Stimulated activated CD4-positive, alpha-beta T cell treated with anti-CD3 and anti-CD28 coated beads, Interleukin-2, amount 100 ng/mL, for 24 hours (primary cell): ENCODE results near the gene PI4KA.
A peak's percentile ranks its signal among the peaks of the same experiment; 100 is the strongest.
"Not testable (repeated sequence)": the region's sequence is repeated elsewhere in the genome, so short reads cannot be mapped to it uniquely, and the experiment has no call there.

ENCODE experiments used
- DNase-seq, 2 donors: peaks; one replicate each; pipeline ENCODE4 v3.0.0-alpha.2; 2020

PI4KA gene

DNA sequence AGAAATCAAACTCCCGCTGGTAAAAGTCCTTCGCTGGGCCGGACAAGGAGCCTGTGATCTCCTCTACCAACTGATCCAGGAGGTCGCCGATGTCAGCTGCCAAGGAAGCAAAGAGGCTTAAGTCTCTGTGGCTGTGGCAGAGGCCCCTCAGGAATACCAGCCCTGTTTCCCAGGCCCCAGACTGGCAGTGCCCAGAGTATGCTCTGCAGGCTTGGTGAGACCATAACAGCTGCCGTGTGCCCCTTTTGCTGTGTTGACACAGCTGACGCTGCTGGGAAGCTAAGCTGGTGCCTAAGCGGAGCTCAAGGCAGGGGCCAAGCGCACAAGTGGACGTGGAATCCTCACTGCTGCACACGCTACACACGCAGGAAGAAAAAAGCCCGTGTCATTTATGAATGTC lies 139.9 kb downstream of the PI4KA start:
- DNase-seq: not testable (repeated sequence)

GRCh38 chr22:20717981-20718380 lies 140.6 kb downstream of the PI4KA start:
- DNase-seq: not testable (repeated sequence)

DNA sequence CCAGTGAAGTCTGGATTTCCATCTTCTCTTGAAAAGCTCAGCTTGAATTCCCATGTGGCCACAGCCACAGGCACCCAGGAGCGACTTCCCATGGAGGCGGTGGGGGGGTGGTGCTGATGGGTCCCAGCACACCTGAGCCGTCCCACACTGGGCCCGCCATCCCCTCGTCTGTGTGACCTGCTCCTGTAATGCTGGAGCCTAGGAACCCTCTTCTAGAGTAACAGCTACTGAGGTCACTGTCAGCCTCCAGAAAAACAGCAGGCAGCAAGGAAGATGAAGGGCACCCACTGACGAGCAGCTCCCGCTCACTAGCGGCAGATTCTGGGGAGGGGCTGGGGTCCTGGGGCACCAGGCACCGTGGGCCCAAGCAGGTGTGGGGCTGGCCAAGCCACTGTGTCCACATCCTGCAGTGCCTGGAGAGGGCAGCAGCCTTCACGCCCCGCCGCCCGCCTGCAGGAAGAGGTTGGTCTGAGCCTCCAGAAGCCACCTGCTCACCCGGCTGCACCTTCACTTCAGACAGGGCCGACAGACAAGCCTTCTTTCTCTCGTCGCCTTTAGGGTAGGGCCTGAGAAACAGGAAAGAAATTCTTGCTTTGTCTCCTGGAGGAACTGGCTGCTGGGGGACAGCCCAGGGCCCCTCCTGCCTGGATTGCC lies 141.3 kb downstream of the PI4KA start:
- DNase-seq: not testable (repeated sequence)

DNA sequence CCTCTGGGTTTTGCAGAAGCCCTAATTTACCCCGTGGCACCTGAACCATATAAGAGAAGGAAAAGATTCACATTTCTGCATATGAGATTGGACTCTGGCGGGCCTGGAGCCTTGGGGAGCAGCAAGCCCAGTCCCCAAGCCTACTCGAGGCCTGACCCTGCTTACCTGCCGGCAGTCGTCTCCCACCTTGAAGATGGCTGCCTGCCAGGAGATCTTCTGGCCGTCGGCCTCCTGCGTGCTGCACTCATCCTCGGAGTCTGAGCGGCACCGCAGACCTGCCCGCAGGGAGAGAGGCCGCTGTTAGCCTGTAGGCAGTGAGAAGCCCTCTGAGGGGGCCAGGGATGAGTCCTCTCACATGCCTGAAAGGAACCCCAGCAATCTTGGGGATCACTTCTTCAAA lies 145.5 kb downstream of the PI4KA start:
- DNase-seq: not testable (repeated sequence)

GRCh38 chr22:20709966-20710365 lies 148.6 kb downstream of the PI4KA start:
- DNase-seq: not testable (repeated sequence)

GRCh38 chr22:20707549-20708118 lies 151.0 kb downstream of the PI4KA start:
- DNase-seq: not testable (repeated sequence)

DNA sequence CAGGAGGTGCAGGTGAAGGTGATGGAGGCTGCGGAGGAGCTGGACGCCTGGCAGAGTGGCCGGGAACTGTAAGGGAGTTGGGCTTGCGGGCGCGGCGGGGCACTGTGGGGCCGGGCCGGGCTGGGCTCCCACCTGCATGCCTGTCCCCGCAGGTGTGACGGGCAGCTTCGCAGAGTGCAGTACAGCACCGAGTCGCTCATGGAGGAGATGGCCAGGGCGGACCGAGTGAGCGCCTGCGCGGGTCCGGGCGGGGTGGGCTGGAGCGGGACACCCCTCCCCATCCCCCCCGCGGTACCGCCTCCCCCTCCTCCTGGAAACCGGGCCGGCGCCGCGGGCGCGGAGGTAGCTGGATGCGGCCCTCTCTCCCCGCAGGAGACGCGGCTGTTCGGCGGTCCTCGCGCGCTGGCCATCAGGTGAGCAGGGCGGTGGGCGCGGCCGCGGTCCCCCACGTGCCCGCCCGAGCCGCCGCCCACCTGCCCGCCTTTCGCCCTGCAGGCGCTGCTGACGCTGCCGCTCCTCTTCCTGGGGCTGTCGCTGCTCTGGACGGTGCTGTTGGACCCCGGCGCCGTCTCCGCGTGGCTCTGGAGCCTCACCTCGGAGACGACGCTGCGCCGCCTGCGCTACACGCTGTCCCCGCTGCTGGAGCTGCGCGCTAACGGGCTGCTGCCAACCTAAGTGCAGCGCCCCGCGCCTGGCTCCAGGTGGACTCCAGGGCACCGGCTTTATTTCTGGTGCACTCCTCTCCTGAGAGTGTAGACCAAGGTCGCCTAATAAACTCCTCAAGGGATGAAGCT lies 154.6 kb downstream of the PI4KA start:
- DNase-seq: peak in 1 of 2 donors; percentile 23

- DNase-seq: peak in 1 of 2 donors; percentile 67
Measured at GRCh38 chr22:20703414-20703806, 155.2 kb downstream of the PI4KA start.

GRCh38 chr22:20702546-20703413 lies 155.8 kb downstream of the PI4KA start:
- peak; percentile 98 for DNase-seq

- peak in 1 of 2 donors; percentile 31 for DNase-seq
Measured at GRCh38 chr22:20702175-20702545, 156.5 kb downstream of the PI4KA start.

DNA sequence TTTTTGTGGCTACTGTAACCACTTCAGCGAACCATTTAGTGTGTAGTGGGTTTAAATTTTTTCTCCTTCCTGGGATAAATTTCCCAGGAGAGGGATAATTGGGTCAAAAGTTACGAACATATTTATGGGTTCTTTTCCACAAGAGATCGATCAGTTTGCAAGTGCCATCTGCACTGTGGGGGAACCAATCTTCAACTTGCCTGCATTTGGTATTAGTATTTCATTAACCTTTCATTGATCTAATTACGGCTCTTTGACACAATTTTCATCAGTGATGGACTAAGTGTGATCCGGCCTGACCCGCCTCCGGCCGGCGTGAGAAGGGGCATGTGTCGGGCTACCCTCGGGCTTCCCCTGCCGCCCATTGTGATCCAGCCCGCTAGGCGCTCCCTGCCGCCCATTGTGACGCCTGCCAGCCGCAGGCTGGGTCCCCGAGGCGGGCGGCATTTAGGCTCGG lies 156.9 kb downstream of the PI4KA start:
- DNase-seq: not testable (repeated sequence)

GRCh38 chr22:20700347-20700746 lies 158.3 kb downstream of the PI4KA start:
- not testable (repeated sequence) for DNase-seq

DNA sequence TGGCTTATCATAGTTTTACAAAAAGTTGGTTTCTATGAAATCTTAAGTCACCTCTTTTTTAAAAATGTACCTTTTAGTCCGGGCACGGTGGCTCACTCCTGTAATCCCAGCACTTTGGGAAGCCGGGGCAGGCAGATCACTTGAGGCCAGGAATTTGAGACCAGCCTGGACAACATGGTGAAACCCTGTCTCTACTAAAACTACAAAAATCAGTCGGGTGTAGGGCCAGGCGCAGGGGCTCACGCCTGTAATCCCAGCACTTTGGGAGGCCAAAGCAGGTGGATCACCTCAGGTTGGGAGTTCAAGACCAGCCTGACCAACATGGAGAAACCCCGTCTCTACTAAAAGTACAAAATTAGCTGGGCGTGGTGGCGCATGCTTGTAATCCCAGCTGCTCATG lies 158.8 kb downstream of the PI4KA start:
- DNase-seq: not testable (repeated sequence)

DNA sequence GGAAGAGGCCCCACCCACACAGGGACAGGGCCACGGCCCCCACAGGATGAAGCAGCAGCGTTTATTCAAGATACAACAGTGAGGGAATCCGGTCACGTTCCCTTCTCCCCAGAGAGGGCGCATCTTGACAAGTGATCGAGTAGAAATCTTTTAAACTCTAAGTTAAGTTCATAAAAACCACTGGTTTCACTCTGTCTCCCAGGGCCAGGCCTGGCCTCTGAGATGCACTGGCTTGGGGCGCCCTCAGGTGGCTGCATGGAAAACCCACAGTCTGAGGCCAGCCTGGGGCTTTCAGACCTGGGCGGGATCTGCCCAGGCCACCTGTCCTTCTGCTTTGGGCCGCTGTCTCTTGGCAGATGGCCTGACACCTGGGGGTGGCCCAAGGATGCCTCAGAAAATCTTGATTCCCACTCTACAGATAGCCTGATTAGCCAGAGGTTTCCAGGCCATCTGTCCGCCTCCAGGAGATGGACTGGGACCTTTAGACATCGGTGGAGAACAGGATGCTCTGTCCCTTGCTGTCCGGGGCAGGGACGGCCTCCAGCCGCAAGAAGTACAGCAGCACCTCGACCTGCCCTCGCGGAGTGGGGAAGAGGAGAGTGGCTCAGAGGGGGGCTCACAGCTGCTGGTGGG lies 161.0 kb downstream of the PI4KA start:
- DNase-seq: peak; percentile 76

DNA sequence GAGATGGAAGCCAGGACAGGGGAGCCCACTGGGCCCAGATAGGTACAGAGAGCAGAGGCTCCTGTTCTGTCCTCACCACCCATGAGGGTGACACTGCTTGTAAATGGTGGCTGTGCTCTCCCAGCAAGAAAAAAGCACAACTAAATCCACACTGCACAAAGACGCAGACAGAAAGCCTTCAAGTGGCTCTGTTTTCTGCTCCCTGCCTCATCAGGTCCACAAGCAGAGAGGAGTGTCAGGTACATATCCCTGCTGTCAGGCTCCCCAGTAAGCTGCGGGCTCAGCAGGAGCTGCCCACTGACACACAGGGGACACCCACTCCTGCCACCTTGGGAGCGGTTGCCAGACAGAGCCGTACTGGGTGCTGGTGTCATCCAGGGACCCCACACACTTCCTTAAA lies 162.6 kb downstream of the PI4KA start:
- not testable (repeated sequence) for DNase-seq

- DNase-seq: not testable (repeated sequence)
Measured at GRCh38 chr22:20695205-20695604, 163.4 kb downstream of the PI4KA start.

GRCh38 chr22:20694256-20694655 lies 164.4 kb downstream of the PI4KA start:
- not testable (repeated sequence) for DNase-seq

- not testable (repeated sequence) for DNase-seq
Measured at GRCh38 chr22:20692926-20693325, 165.7 kb downstream of the PI4KA start.

DNA sequence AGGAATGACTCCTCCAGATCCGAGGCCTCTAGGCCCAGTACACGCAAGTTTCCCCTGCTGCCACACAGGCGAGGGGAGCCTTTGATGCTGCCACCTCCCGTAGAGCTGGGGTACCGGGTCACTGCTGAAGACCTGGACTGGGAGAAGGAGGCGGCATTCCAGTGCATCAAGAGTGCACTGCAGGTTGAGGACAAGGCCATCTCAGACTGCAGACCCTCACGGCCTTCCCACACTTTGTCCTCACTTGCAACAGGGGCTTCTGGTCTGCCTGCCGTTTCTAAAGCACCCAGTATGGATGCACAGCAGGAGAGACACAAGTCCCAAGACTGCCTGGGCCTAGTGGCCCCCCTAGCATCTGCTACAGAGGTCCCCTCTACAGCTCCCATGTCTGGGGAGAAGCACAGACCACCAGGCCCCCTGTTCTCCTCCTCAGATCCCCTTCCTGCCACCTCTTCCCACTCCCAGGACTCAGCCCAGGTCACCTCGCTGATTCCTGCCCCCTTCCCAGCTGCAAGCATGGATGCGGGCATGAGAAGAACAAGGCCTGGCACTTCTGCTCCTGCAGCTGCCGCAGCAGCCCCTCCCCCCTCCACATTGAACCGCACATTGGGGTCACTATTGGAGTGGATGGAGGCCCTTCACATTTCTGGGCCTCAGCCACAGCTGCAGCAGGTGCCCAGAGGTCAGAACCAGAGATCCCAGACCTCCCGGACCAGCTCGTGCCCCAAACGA lies 167.9 kb downstream of the PI4KA start:
- DNase-seq: not testable (repeated sequence)

DNA sequence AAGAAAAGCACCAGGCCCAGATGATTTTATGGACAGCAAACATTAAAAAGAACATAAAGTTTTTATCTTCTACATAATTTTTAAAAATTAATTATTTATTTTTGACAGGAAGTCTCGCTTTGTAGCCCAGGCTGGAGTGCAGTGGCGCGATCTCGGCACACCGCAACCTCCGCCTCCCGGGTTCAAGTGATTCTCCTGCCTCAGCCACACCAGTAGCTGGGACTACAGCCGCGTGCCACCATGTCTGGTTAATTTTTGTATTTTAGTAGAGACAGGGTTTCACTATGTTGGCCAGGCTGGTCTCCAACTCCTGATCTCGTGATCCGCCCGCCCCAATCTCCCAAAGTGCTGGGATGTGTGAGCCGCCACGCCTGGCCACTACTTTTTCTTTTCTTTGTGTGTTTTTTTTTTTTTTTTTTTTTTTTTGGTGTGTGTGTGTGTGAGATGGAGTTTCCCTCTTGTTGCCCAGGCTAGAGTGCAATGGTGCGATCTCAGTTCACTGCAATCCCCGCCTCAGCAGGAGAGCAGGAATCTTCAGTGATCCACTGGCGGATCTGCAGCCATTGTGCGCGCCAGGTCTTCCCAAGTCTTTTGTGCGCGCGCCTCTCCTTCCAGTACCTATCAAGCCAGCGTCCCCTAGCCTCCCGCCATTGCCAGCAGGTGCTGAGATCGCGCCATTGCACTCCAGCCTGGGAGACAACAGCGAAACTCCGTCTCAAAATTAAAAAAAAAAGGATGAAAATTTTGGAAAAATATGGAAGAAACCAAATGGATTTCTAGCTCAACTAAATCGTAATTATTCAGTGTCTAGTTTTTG lies 171.0 kb downstream of the PI4KA start:
- not testable (repeated sequence) for DNase-seq

GRCh38 chr22:20685764-20686163 lies 172.8 kb downstream of the PI4KA start:
- DNase-seq: not testable (repeated sequence)
